ENCODE results near the gene RAPGEF1. TPM values are rescaled to one million over a fixed set of nuclear protein-coding genes. Genes with fewer than 3 reads are reported as not detected.

The RAPGEF1 gene
- total and polyA plus RNA-seq, 2 of the 13 experiments (the other 11 are each of a cell fraction or from before 2014, with no cell fraction given): 21.2 to 38.9 TPM

GRCh38 chr9:131590907-131591844 is 148.7 kb downstream of the RAPGEF1 start (continued):
- peak; percentile 97 for TF ChIP-seq CTCF (CRISPR knock-in tag; IDR thresholded peaks at IDR 0.05)
- 0 out of 2 replicates have a peak, but pooled peaks have one; percentile 64 for TF ChIP-seq ZNF556 (CRISPR knock-in tag; IDR thresholded peaks at IDR 0.05; ENCODE audit: borderline replicate concordance)
- peak; percentile 99 for TF ChIP-seq STAG1 (CRISPR knock-in tag; IDR thresholded peaks at IDR 0.05)
- peak; percentile 69; the same call in 1 of the 2 replicates for TF ChIP-seq RXRB (CRISPR knock-in tag; IDR thresholded peaks at IDR 0.05; ENCODE audit: borderline replicate concordance)
- TF ChIP-seq TFAP4 (IDR thresholded peaks at IDR 0.05; ENCODE audit: borderline replicate concordance, low read depth): peak; percentile 85; the same call in 1 of the 2 replicates
- peak; percentile 31; the same call in 1 of the 2 replicates for TF ChIP-seq DRAP1 (CRISPR knock-in tag; IDR thresholded peaks at IDR 0.05)
- TF ChIP-seq KLF16 (CRISPR knock-in tag; IDR thresholded peaks at IDR 0.05): peak in 1 of 2 experiments; percentile 48; a peak in 1 of 4 replicates
- 0 out of 2 replicates have a peak, but pooled peaks have one; percentile 19 for TF ChIP-seq ZNF709 (CRISPR knock-in tag; IDR thresholded peaks at IDR 0.05)
- TF ChIP-seq THAP9 (CRISPR knock-in tag; IDR thresholded peaks at IDR 0.05; ENCODE audit: borderline replicate concordance): peak; percentile 29; the same call in 1 of the 2 replicates
- TF ChIP-seq NR2C2 (CRISPR knock-in tag; IDR thresholded peaks at IDR 0.05; ENCODE audit: borderline replicate concordance): peak; percentile 37; the same call in 1 of the 2 replicates
- no peak for TF ChIP-seq EHMT2 (IDR thresholded peaks at IDR 0.05; ENCODE audit: borderline replicate concordance, low read depth, low read length)
- TF ChIP-seq ZBED4 (CRISPR knock-in tag; IDR thresholded peaks at IDR 0.05; ENCODE audit: borderline replicate concordance): peak; percentile 53; the same call in 1 of the 2 replicates
- no peak for TF ChIP-seq MLX (CRISPR knock-in tag; IDR thresholded peaks at IDR 0.05)
- no peak for TF ChIP-seq ZNF143 (CRISPR knock-in tag; IDR thresholded peaks at IDR 0.05)
